ENCODE results near the gene PPP1R15A.

DNA sequence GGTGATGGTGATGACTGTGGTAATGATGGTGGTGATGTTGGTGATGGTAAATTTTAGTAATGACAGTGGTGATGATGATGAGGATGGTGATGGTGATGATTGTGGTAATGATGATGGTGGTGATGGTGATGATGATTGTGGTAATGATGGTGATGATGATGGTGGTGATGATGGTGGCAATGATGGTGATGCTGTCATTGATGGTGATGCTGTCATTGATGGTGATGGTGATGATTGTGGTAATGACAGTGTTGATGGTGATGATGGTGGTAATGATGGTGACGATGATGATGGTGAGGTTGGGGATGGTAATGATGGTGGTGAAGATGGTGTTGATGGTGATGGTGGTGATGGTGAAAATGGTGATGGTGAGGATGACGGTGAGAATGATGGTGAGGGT, 49.7 kb upstream of the PPP1R15A start:
- TF ChIP-seq, protein P1, sequence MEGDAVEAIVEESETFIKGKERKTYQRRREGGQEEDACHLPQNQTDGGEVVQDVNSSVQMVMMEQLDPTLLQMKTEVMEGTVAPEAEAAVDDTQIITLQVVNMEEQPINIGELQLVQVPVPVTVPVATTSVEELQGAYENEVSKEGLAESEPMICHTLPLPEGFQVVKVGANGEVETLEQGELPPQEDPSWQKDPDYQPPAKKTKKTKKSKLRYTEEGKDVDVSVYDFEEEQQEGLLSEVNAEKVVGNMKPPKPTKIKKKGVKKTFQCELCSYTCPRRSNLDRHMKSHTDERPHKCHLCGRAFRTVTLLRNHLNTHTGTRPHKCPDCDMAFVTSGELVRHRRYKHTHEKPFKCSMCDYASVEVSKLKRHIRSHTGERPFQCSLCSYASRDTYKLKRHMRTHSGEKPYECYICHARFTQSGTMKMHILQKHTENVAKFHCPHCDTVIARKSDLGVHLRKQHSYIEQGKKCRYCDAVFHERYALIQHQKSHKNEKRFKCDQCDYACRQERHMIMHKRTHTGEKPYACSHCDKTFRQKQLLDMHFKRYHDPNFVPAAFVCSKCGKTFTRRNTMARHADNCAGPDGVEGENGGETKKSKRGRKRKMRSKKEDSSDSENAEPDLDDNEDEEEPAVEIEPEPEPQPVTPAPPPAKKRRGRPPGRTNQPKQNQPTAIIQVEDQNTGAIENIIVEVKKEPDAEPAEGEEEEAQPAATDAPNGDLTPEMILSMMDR (IDR thresholded peaks at IDR 0.05), result no peak
- no peak for TF ChIP-seq POLR2AphosphoS5 (IDR thresholded peaks at IDR 0.05; ENCODE audit: insufficient read depth in 1 of 2, low read depth in 1 of 2)
